Breast epithelium (tissue), 3 donors: ENCODE measurements around the gene HIP1.
"Not testable (repeated sequence)": the region's sequence is repeated elsewhere in the genome, so short reads cannot be mapped to it uniquely, and the experiment has no call there.

Experiments used
- CTCF ChIP-seq, 3 donors: fragments of 450-650 bp; IDR thresholded peaks; one replicate each; pipeline ENCODE4 v1.5.1; 2016 to 2017; ENCODE audit warnings: antibody characterized with exemption in 3 of 3, mild to moderate bottlenecking in 3 of 3, moderate library complexity in 3 of 3
- POLR2AphosphoS5 ChIP-seq, 3 donors: sonication (generic); formaldehyde crosslinking; IDR thresholded peaks; one replicate each; pipeline ENCODE4 v1.6.1; 2017; ENCODE audit warnings: antibody characterized with exemption in 3 of 3

GRCh38 chr7:75527224-75527722 lies 211.5 kb downstream of the HIP1 start:
- not testable (repeated sequence) for TF ChIP-seq CTCF, POLR2AphosphoS5 (IDR thresholded peaks at IDR 0.05)
